Measurements from ENCODE around the gene SLC7A5.
A peak's percentile ranks its signal among the peaks of the same experiment; 100 is the strongest.
"Not testable (repeated sequence)": the region's sequence is repeated elsewhere in the genome, so short reads cannot be mapped to it uniquely, and the experiment has no call there.

SLC7A5 gene

GRCh38 chr16:87897521-87898505, 28.5 kb upstream of the SLC7A5 start:
- no peak for TF ChIP-seq CTCF (conservative IDR thresholded peaks at IDR 0.05; ENCODE audit: low read length)
- H3K4me3 ChIP-seq (ENCODE audit: low read length), result no peak overlapping the region
- DNase-seq (ENCODE audit: low read depth), result no peak

- H3K4me3 ChIP-seq (ENCODE audit: low read length); DNase-seq (ENCODE audit: low read depth): not testable (repeated sequence)
These were observed 27.7 kb upstream of the SLC7A5 start for GRCh38 chr16:87896924-87897520.

- peak; percentile 70 for DNase-seq (ENCODE audit: low read depth)
- not testable (repeated sequence) for H3K4me3 ChIP-seq (ENCODE audit: low read length)
These were observed 27.0 kb upstream of the SLC7A5 start for GRCh38 chr16:87896176-87896890.

- peak; percentile 88 for DNase-seq (ENCODE audit: low read depth)
- TF ChIP-seq CTCF (conservative IDR thresholded peaks at IDR 0.05; ENCODE audit: low read length), result no peak
- H3K4me3 ChIP-seq (ENCODE audit: low read length), result no peak overlapping the region
These were observed 26.4 kb upstream of the SLC7A5 start for GRCh38 chr16:87895641-87896141.

- DNase-seq (ENCODE audit: low read depth), result peak; percentile 52
- not testable (repeated sequence) for H3K4me3 ChIP-seq (ENCODE audit: low read length)
These were observed 24.7 kb upstream of the SLC7A5 start for GRCh38 chr16:87894005-87894404.

- no peak overlapping the region for H3K4me3 ChIP-seq (ENCODE audit: low read length)
- DNase-seq (ENCODE audit: low read depth), result no peak
- TF ChIP-seq CTCF (conservative IDR thresholded peaks at IDR 0.05; ENCODE audit: low read length), result no peak
These were observed 22.5 kb upstream of the SLC7A5 start for GRCh38 chr16:87891764-87892163.

- DNase-seq (ENCODE audit: low read depth), result not testable (repeated sequence)
These were observed 20.5 kb upstream of the SLC7A5 start for GRCh38 chr16:87889762-87890161.

GRCh38 chr16:87888346-87888745, 19.0 kb upstream of the SLC7A5 start:
- not testable (repeated sequence) for H3K4me3 ChIP-seq (ENCODE audit: low read length); DNase-seq (ENCODE audit: low read depth)

More at GRCh38 chr16:87889762-87890161, 20.5 kb upstream of the SLC7A5 start:
- H3K4me3 ChIP-seq (ENCODE audit: low read length), result not testable (repeated sequence)

GRCh38 chr16:87887931-87888330, 18.6 kb upstream of the SLC7A5 start:
- not testable (repeated sequence) for DNase-seq (ENCODE audit: low read depth)

GRCh38 chr16:87885371-87885967, 16.2 kb upstream of the SLC7A5 start:
- DNase-seq (ENCODE audit: low read depth), result not testable (repeated sequence)

More at GRCh38 chr16:87887931-87888330, 18.6 kb upstream of the SLC7A5 start:
- H3K4me3 ChIP-seq (ENCODE audit: low read length), result not testable (repeated sequence)

More at GRCh38 chr16:87885371-87885967, 16.2 kb upstream of the SLC7A5 start:
- not testable (repeated sequence) for H3K4me3 ChIP-seq (ENCODE audit: low read length)
